Stimulated activated naive CD4-positive, alpha-beta T cell treated with Interleukin-2 at 50 U/mL for 16 hours (primary cell): ENCODE data around the gene ATXN7.

Source experiments
- DNase-seq: peaks from one replicate; lab custom pipeline; 2025; lab: John Stamatoyannopoulos, UW

Gene ATXN7

GRCh38 chr3:63905731-63906620, 42.3 kb downstream of the ATXN7 start:
- no peak for DNase-seq

- no peak for DNase-seq
Observed at GRCh38 chr3:63908081-63908736, 44.5 kb downstream of the ATXN7 start.

- no peak for DNase-seq
Observed at GRCh38 chr3:63908776-63909175, 45.1 kb downstream of the ATXN7 start.

- DNase-seq = no peak
Observed at GRCh38 chr3:63909431-63909830, 45.8 kb downstream of the ATXN7 start.

GRCh38 chr3:63910001-63910400, 46.3 kb downstream of the ATXN7 start:
- DNase-seq = no peak

GRCh38 chr3:63910891-63911290, 47.2 kb downstream of the ATXN7 start:
- DNase-seq = no peak

- DNase-seq = no peak
Observed at GRCh38 chr3:63911509-63911872, 47.8 kb downstream of the ATXN7 start.

- DNase-seq = peak; percentile 82
Observed at GRCh38 chr3:63911873-63912767, 48.5 kb downstream of the ATXN7 start, which contains the start of gene SCAANT1. Gene SCAANT1 (minus strand): TSS chr3:63912383.

GRCh38 chr3:63912768-63913588, 49.3 kb downstream of the ATXN7 start:
- peak; percentile 50 for DNase-seq

GRCh38 chr3:63914312-63914711, 50.6 kb downstream of the ATXN7 start:
- no peak for DNase-seq

GRCh38 chr3:63918321-63918720, 54.7 kb downstream of the ATXN7 start:
- no peak for DNase-seq

GRCh38 chr3:63920001-63920400, 56.3 kb downstream of the ATXN7 start:
- DNase-seq = no peak

GRCh38 chr3:63921741-63922482, 58.2 kb downstream of the ATXN7 start:
- DNase-seq = no peak

GRCh38 chr3:63922491-63923199, 59.0 kb downstream of the ATXN7 start:
- no peak for DNase-seq

- no peak for DNase-seq
Observed at GRCh38 chr3:63926309-63926708, 62.6 kb downstream of the ATXN7 start.

GRCh38 chr3:63927422-63928280, 64.0 kb downstream of the ATXN7 start:
- no peak for DNase-seq

- no peak for DNase-seq
Observed at GRCh38 chr3:63931290-63931689, 67.6 kb downstream of the ATXN7 start.

- DNase-seq = no peak
Observed at GRCh38 chr3:63932509-63933212, 69.0 kb downstream of the ATXN7 start.
